Measurements from ENCODE around the gene GOLGA1. TPM values are rescaled to one million over a fixed set of nuclear protein-coding genes. Genes with fewer than 3 reads are reported as not detected.

Gene GOLGA1
- total and polyA plus RNA-seq, 10 of the 15 experiments (the other 5 are each of a cell fraction or from before 2014, with no cell fraction given): 2.9 to 14.1 (median 8.1) TPM

- POLR2A ChIA-PET: interaction anchor here (0.5 to 0.7 kb wide), 2 partner anchors 18 to 50 kb away, joined by 3 read pairs; no protein-coding TSS in a partner anchor
- in situ Hi-C loops (cut with MboI): no loop called here
- Histone ChIP-seq H3K9ac (ENCODE audit: control insufficient read depth, insufficient read depth, low read length) (no peak overlapping the region), H3K27me3 (replicated peaks in 1 of 2; ENCODE audit: control insufficient read depth in 2 of 2, insufficient read depth in 2 of 2, low read length in 1 of 2) (no peaks in the 10 kb centered on the region), H3K79me2 (ENCODE audit: control insufficient read depth, insufficient read depth, low read length) (no peaks in the 10 kb centered on the region), H3K27ac (ENCODE audit: control insufficient read depth, insufficient read depth) (no peak overlapping the region), H4K20me1 (ENCODE audit: control insufficient read depth, insufficient read depth) (no peaks in the 10 kb centered on the region), H3K4me2 (ENCODE audit: control insufficient read depth, insufficient read depth) (no peak overlapping the region), H3K4me1 (ENCODE audit: control insufficient read depth, insufficient read depth, low read length) (no peaks in the 10 kb centered on the region; the same call in 1 of the 2 replicates), H3K36me3 (ENCODE audit: control insufficient read depth in 2 of 2, insufficient read depth in 2 of 2, low read length in 1 of 2) (no peaks in the 10 kb centered on the region), H3K4me3 (no peak overlapping the region), H2AFZ (ENCODE audit: control insufficient read depth, low read depth, low read length) (no peak overlapping the region), H3K9me3 (replicated peaks; ENCODE audit: control insufficient read depth, insufficient read depth, low read length) (no peaks in the 10 kb centered on the region)
- no TSS peak for BruUV-seq (replicated peaks)
- CTCF ChIA-PET: interaction anchor here (0.7 to 3.5 kb wide), 5 partner anchors 17 to 61 kb away, joined by 3 to 16 read pairs (median 3); partner anchors contain the start of gene WDR38
- intact Hi-C loops (cut with micrococcal nuclease; ENCODE audit: unreplicated experiment): no loop called here
- ATAC-seq (peak; percentile 49), DNase-seq (ENCODE audit: low read depth, low spot score) (no peak), FAIRE-seq (no peak)
- 55% methylated on average over 7 of the region's 7 CpGs for WGBS (ENCODE audit: insufficient coverage, insufficient replicate concordance, low lambda C conversion rate, missing lambda C conversion rate)
- RAD21 ChIA-PET (ENCODE audit: unreplicated experiment): interaction anchor here (0.7 kb wide), 1 partner anchor 18 kb away, joined by 3 read pairs; no protein-coding TSS in a partner anchor
- SMC1A ChIA-PET (ENCODE audit: uncharacterized antibody, unreplicated experiment): interaction anchor here (1.0 to 1.4 kb wide), 2 partner anchors 16 to 22 kb away, joined by 4 read pairs; no protein-coding TSS in a partner anchor
- no peak for TF ChIP-seq CREM (IDR thresholded peaks at IDR 0.05; ENCODE audit: low read depth)
Observed at GRCh38 chr9:124834591-124834990, 106.3 kb downstream of the GOLGA1 start.

- Histone ChIP-seq H3K27ac (ENCODE audit: control insufficient read depth, insufficient read depth) (no peak overlapping the region), H3K4me1 (ENCODE audit: control insufficient read depth, insufficient read depth, low read length) (no peaks in the 10 kb centered on the region; the same call in 1 of the 2 replicates), H3K27me3 (replicated peaks in 1 of 2; ENCODE audit: control insufficient read depth in 2 of 2, insufficient read depth in 2 of 2, low read length in 1 of 2) (no peaks in the 10 kb centered on the region), H3K79me2 (ENCODE audit: control insufficient read depth, insufficient read depth, low read length) (no peaks in the 10 kb centered on the region), H3K9ac (ENCODE audit: control insufficient read depth, insufficient read depth, low read length) (no peak overlapping the region), H3K36me3 (ENCODE audit: control insufficient read depth in 2 of 2, insufficient read depth in 2 of 2, low read length in 1 of 2) (no peaks in the 10 kb centered on the region), H3K9me3 (replicated peaks; ENCODE audit: control insufficient read depth, insufficient read depth, low read length) (no peaks in the 10 kb centered on the region), H3K4me2 (ENCODE audit: control insufficient read depth, insufficient read depth) (no peak overlapping the region), H4K20me1 (ENCODE audit: control insufficient read depth, insufficient read depth) (no peaks in the 10 kb centered on the region), H2AFZ (ENCODE audit: control insufficient read depth, low read depth, low read length) (no peak overlapping the region), H3K4me3 (no peak overlapping the region)
- intact Hi-C loops (cut with micrococcal nuclease; ENCODE audit: unreplicated experiment): no loop called here
- DNase-seq (ENCODE audit: low read depth, low spot score) (no peak), FAIRE-seq (no peak), ATAC-seq (no peak)
- SMC1A ChIA-PET (ENCODE audit: uncharacterized antibody, unreplicated experiment): interaction anchor here (0.6 to 1.6 kb wide), 3 partner anchors 22 to 225 kb away, joined by 3 to 5 read pairs (median 4); partner anchors contain the start of genes NR6A1 and WDR38
- no TSS peak for BruUV-seq (replicated peaks)
- in situ Hi-C loops (cut with MboI): no loop called here
- POLR2A ChIA-PET: interaction anchor here (0.6 kb wide), 1 partner anchor 742 kb away, joined by 5 read pairs; no protein-coding TSS in a partner anchor
- CTCF ChIA-PET: interaction anchor here (1.4 to 4.1 kb wide), 4 partner anchors 9 to 57 kb away, joined by 4 to 21 read pairs (median 11); partner anchors contain the start of gene WDR38
- WGBS (ENCODE audit: insufficient coverage, insufficient replicate concordance, low lambda C conversion rate, missing lambda C conversion rate): 76% methylated on average over 9 of the region's 9 CpGs
- RAD21 ChIA-PET (ENCODE audit: unreplicated experiment): interaction anchor here (0.7 to 1.2 kb wide), 3 partner anchors 11 to 268 kb away, joined by 3 read pairs; no protein-coding TSS in a partner anchor
- no peak for TF ChIP-seq CHD1 (IDR thresholded peaks at IDR 0.05; ENCODE audit: low read depth, low read length)
- no peak for TF ChIP-seq FOS (IDR thresholded peaks at IDR 0.05; ENCODE audit: borderline replicate concordance, extremely low read depth, insufficient read length)
- TF ChIP-seq PKNOX1 (IDR thresholded peaks at IDR 0.05): no peak
- no peak for TF ChIP-seq CEBPZ (IDR thresholded peaks at IDR 0.05; ENCODE audit: low read depth, low read length)
- no peak for TF ChIP-seq MEF2B (IDR thresholded peaks at IDR 0.05; ENCODE audit: partially characterized antibody, poor library complexity, severe bottlenecking)
- TF ChIP-seq NFXL1 (IDR thresholded peaks at IDR 0.05; ENCODE audit: borderline replicate concordance): no peak
- no peak for TF ChIP-seq TCF7 (IDR thresholded peaks at IDR 0.05; ENCODE audit: borderline replicate concordance)
Observed at GRCh38 chr9:124831642-124832364, 109.1 kb downstream of the GOLGA1 start.
